ENCODE data around the gene TPCN2.

DNA sequence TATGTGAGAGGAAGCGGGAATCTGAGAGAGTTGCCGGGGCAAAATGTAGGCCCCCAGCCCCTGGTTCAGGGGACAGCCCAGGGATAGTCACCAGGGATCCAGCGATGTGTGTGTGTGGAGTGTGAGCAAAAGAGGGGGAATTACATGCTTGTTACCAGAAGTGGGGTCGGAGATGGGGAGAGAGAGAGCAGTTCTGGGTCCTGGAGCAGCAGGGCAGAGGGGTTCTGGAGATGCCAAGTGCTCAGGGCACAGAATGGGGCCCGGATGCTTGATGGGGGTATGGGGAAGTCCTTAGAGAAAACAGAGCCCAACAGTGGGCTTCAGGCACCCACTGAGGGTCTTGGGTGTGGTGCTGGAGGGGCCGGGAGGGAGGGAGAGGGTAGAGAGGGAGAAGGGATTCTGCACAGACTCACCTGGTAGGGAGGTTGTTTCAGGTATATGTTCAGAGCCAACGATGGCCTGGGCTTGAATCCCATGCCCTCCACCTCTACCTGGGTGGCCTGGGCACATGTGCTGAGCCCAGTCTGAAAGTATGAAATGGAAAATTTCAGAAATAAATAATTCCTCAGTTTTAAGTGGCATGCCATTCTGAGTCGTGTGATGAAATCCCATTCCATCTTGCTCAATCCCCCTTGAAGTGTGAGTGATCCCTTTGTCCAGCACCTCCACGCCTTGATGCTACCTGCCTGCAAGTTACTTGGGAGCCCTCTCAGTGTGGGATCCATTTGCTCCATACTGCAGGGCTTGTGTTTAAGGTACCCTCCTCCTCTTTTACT is 119.4 kb downstream of the TPCN2 start:
- no peak for TF ChIP-seq EP300 (IDR thresholded peaks at IDR 0.05)
- TF ChIP-seq, protein P1, sequence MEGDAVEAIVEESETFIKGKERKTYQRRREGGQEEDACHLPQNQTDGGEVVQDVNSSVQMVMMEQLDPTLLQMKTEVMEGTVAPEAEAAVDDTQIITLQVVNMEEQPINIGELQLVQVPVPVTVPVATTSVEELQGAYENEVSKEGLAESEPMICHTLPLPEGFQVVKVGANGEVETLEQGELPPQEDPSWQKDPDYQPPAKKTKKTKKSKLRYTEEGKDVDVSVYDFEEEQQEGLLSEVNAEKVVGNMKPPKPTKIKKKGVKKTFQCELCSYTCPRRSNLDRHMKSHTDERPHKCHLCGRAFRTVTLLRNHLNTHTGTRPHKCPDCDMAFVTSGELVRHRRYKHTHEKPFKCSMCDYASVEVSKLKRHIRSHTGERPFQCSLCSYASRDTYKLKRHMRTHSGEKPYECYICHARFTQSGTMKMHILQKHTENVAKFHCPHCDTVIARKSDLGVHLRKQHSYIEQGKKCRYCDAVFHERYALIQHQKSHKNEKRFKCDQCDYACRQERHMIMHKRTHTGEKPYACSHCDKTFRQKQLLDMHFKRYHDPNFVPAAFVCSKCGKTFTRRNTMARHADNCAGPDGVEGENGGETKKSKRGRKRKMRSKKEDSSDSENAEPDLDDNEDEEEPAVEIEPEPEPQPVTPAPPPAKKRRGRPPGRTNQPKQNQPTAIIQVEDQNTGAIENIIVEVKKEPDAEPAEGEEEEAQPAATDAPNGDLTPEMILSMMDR (IDR thresholded peaks at IDR 0.05) = no peak
